DND-41 (cell line): Measurements from ENCODE around the gene TXNDC16.

Experiments
- ATAC-seq: fragments of 200-7000 bp; cut with Tn5 transposase; 3 replicates; pipeline ENCODE4 v1.9.1; 2021; ENCODE audit warnings: low read depth; ENCODE audit not compliant: insufficient read depth
- DNase-seq: peaks from one replicate; pipeline ENCODE4 v3.0.0-alpha.2; 2020
- H2AFZ ChIP-seq: 2 replicates; pipeline ENCODE4 v1.6.0; 2012; ENCODE audit warnings: low read depth, low read length
- H3K27ac ChIP-seq: 2 replicates; pipeline ENCODE4 v1.5.1; 2012; ENCODE audit warnings: low read length, inconsistent platforms
- H3K27me3 ChIP-seq: fragments of 200-600 bp; sonication (generic); 2 replicates; pipeline ENCODE4 v1.6.0; 2012; ENCODE audit warnings: low read length, mild to moderate bottlenecking, inconsistent platforms; ENCODE audit not compliant: insufficient read depth, poor library complexity
- H3K36me3 ChIP-seq: 2 replicates; pipeline ENCODE4 v1.5.1; 2012; ENCODE audit warnings: low read length, inconsistent platforms; ENCODE audit not compliant: insufficient read depth
- H3K4me1 ChIP-seq: 2 replicates; pipeline ENCODE4 v1.5.1; 2012; ENCODE audit warnings: mild to moderate bottlenecking, low read length; ENCODE audit not compliant: insufficient read depth
- H3K4me2 ChIP-seq: 2 replicates; pipeline ENCODE4 v1.6.0; 2012; ENCODE audit warnings: mild to moderate bottlenecking, moderate library complexity, low read length, inconsistent platforms; ENCODE audit not compliant: insufficient read depth
- H3K4me3 ChIP-seq, 2 experiments: fragments of 200-600 bp in 1 of 2; shearing (Covaris generic) in 1 of 2; 2 replicates each; pipeline ENCODE4 v1.5.1; 2012 to 2016; ENCODE audit warnings: inconsistent platforms in 2 of 2, low read length in 2 of 2, mild to moderate bottlenecking in 2 of 2, low read depth in 1 of 2, moderate library complexity in 1 of 2
- H3K79me2 ChIP-seq: 2 replicates; pipeline ENCODE4 v1.6.0; 2012; ENCODE audit warnings: low read length, inconsistent platforms; ENCODE audit not compliant: insufficient read depth
- H3K9ac ChIP-seq: 2 replicates; pipeline ENCODE4 v1.6.0; 2012; ENCODE audit warnings: low read depth, mild to moderate bottlenecking, inconsistent platforms, low read length, moderate library complexity
- H3K9me3 ChIP-seq: 2 replicates; pipeline ENCODE4 v1.5.1; 2012; ENCODE audit warnings: low read length, moderate library complexity, mild to moderate bottlenecking, inconsistent platforms; ENCODE audit not compliant: insufficient read depth, severe bottlenecking
- H4K20me1 ChIP-seq: 2 replicates; pipeline ENCODE4 v1.6.0; 2012; ENCODE audit warnings: low read length; ENCODE audit not compliant: insufficient read depth
- CTCF ChIP-seq: IDR thresholded peaks from 2 replicates; pipeline ENCODE4 v1.5.1; 2012; ENCODE audit warnings: borderline replicate concordance, low read length, moderate library complexity, mild to moderate bottlenecking; ENCODE audit not compliant: poor library complexity, severe bottlenecking; ENCODE audit errors: extremely low read depth
- EZH2 ChIP-seq: IDR thresholded peaks from 3 replicates; pipeline ENCODE4 v1.6.1; 2012; ENCODE audit warnings: borderline replicate concordance, low read depth, mild to moderate bottlenecking, moderate library complexity, low read length, inconsistent platforms; ENCODE audit not compliant: severe bottlenecking

TXNDC16 gene

GRCh38 chr14:52457411-52457810 lies 94.9 kb downstream of the TXNDC16 start:
- no peak overlapping the region for H3K9ac ChIP-seq
- TF ChIP-seq CTCF: no peak
- no peak for TF ChIP-seq EZH2
- no peak for DNase-seq
- H3K79me2 ChIP-seq: no peaks in the 10 kb centered on the region
- H3K9me3 ChIP-seq: peaks cover 10% of the 10 kb centered on the region
- H3K4me3 ChIP-seq: no peak overlapping the region
- H3K4me2 ChIP-seq: no peak overlapping the region
- peaks cover 36% of the 10 kb centered on the region for H3K36me3 ChIP-seq
- H3K27ac ChIP-seq: no peak overlapping the region
- no peaks in the 10 kb centered on the region for H4K20me1 ChIP-seq
- H3K4me1 ChIP-seq: no peaks in the 10 kb centered on the region
- H3K27me3 ChIP-seq: no peaks in the 10 kb centered on the region
- ATAC-seq: no peak
- no peak overlapping the region for H2AFZ ChIP-seq

GRCh38 chr14:52455291-52456088 lies 96.8 kb downstream of the TXNDC16 start:
- Histone ChIP-seq H2AFZ (no peak overlapping the region), H3K9ac (no peak overlapping the region), H3K27me3 (no peaks in the 10 kb centered on the region), H3K4me2 (no peak overlapping the region), H3K9me3 (no peaks in the 10 kb centered on the region), H4K20me1 (no peaks in the 10 kb centered on the region), H3K4me3 (no peak overlapping the region), H3K27ac (no peak overlapping the region), H3K79me2 (no peaks in the 10 kb centered on the region), H3K36me3 (peaks cover 34% of the 10 kb centered on the region; the same call in 1 of the 2 replicates), H3K4me1 (no peaks in the 10 kb centered on the region)
- DNase-seq: no peak
- no peak for ATAC-seq
- no peak for TF ChIP-seq CTCF
- no peak for TF ChIP-seq EZH2

GRCh38 chr14:52447236-52447635 lies 105.1 kb downstream of the TXNDC16 start:
- no peak for ATAC-seq
- Histone ChIP-seq H3K9ac (no peak overlapping the region), H3K4me2 (no peak overlapping the region), H3K79me2 (no peaks in the 10 kb centered on the region), H2AFZ (no peak overlapping the region), H3K9me3 (no peaks in the 10 kb centered on the region), H3K27ac (peak overlapping the region; percentile 41), H3K4me3 (no peak overlapping the region), H4K20me1 (no peaks in the 10 kb centered on the region), H3K4me1 (peaks cover 6% of the 10 kb centered on the region), H3K27me3 (no peaks in the 10 kb centered on the region), H3K36me3 (peaks cover 31% of the 10 kb centered on the region)
- DNase-seq: no peak
- no peak for TF ChIP-seq CTCF
- TF ChIP-seq EZH2: no peak
